Lung (tissue), 12 donors: ENCODE data around the gene PTPN13. TPM values are rescaled to one million over a fixed set of nuclear protein-coding genes. Genes with fewer than 3 reads are reported as not detected.

Source experiments
- ATAC-seq: fragments of 200-7000 bp; cut with Tn5 transposase; one replicate; pipeline ENCODE4 v1.9.1; 2020; ENCODE audit warnings: moderate number of reproducible peaks; ENCODE audit not compliant: insufficient read depth, low FRiP score
- DNase-seq, 3 donors: peaks; one replicate each; pipeline ENCODE4 v3.0.0-alpha.2; 2013 to 2017
- H3K27ac ChIP-seq, 2 donors: one replicate each; pipeline ENCODE4 v1.5.1; 2013; ENCODE audit warnings: mild to moderate bottlenecking in 2 of 2, moderate library complexity in 2 of 2, control low read depth in 1 of 2, inconsistent platforms in 1 of 2, low read depth in 1 of 2, low read length in 1 of 2
- H3K27me3 ChIP-seq, 3 donors: one replicate each; pipeline ENCODE4 v1.5.1; 2013; ENCODE audit warnings: low read length in 2 of 3; ENCODE audit not compliant: control insufficient read depth in 3 of 3, insufficient read depth in 3 of 3
- H3K36me3 ChIP-seq, 4 donors: one replicate each; pipeline ENCODE4 v1.5.1; 2013; ENCODE audit warnings: low read length in 4 of 4, mild to moderate bottlenecking in 1 of 4, moderate library complexity in 1 of 4; ENCODE audit not compliant: control insufficient read depth in 4 of 4, insufficient read depth in 4 of 4
- H3K4me1 ChIP-seq, 5 donors: one replicate each; pipeline ENCODE4 v1.5.1; 2013; ENCODE audit warnings: low read length in 5 of 5, mild to moderate bottlenecking in 2 of 5, moderate library complexity in 1 of 5; ENCODE audit not compliant: control insufficient read depth in 5 of 5, insufficient read depth in 5 of 5
- H3K4me3 ChIP-seq: one replicate; pipeline ENCODE4 v1.5.1; 2013; ENCODE audit warnings: mild to moderate bottlenecking, control low read depth, moderate library complexity
- H3K9ac ChIP-seq, 2 donors: one replicate each; pipeline ENCODE4 v1.5.1; 2013; ENCODE audit warnings: low read length in 2 of 2, control low read depth in 1 of 2; ENCODE audit not compliant: insufficient read depth in 1 of 2
- H3K9me3 ChIP-seq, 4 donors: one replicate each; pipeline ENCODE4 v1.5.1; 2013; ENCODE audit warnings: low read length in 3 of 4, mild to moderate bottlenecking in 1 of 4, moderate library complexity in 1 of 4; ENCODE audit not compliant: control insufficient read depth in 4 of 4, insufficient read depth in 3 of 4
- CTCF ChIP-seq: IDR thresholded peaks from 2 replicates; pipeline ENCODE4 v1.5.1; 2012; ENCODE audit warnings: mild to moderate bottlenecking; ENCODE audit errors: control extremely low read depth, extremely low read depth
- WGBS, 2 donors: extraction: QIAGEN DNeasy Blood & Tissue Kit; methylation state at CpG; one replicate each; pipeline ENCODE4 v1.1.7; 2013; 5-methylcytosine and 5-hydroxymethylcytosine counted together
- polyA plus RNA-seq, 2 donors: library from polyadenylated mRNA; stranded (reverse); fragments of 200-250 nt; gene quantifications; one replicate each; pipeline ENCODE4 v1.2.1, GENCODE V29; 2013
- total RNA-seq, 2 donors: library from RNA; depleted of rRNA in 1 of 2; stranded (reverse); fragments of >200 nt in 1 of 2; gene quantifications; one replicate each; pipeline ENCODE4 v1.2.1, GENCODE V29; 2014 to 2021
- donor health status: control.
- donor health status: control.
- donor health status: Bipolar disorder and iron deficiency.
- donor health status: healthy.
- donor health status: DM: yes; HTN: yes; CAD: no.

Gene PTPN13
- total and polyA plus RNA-seq, 4 donors = 8.3 to 95.0 (median 47.9) TPM

- no peaks in the 10 kb centered on the region for H3K4me1 ChIP-seq
- no peak for TF ChIP-seq CTCF
- H3K9me3 ChIP-seq = no peaks in the 10 kb centered on the region
- DNase-seq = no peak
- no peak overlapping the region for H3K4me3 ChIP-seq
- no peaks in the 10 kb centered on the region for H3K27me3 ChIP-seq
- H3K9ac ChIP-seq = no peak overlapping the region
- WGBS, 2 donors = 88 to 95% methylated on average over 2 of the region's 2 CpGs
- peaks cover 0 to 6% (median under 1%) of the 10 kb centered on the region in 4 donors for H3K36me3 ChIP-seq
- no peak for ATAC-seq
- H3K27ac ChIP-seq = no peak overlapping the region
Observed at GRCh38 chr4:86678796-86679195, 84.7 kb downstream of the PTPN13 start.

- 95 to 97% methylated on average over 2 of the region's 2 CpGs for WGBS, 2 donors
- Histone ChIP-seq H3K27me3 (no peaks in the 10 kb centered on the region), H3K27ac (no peak overlapping the region), H3K4me1 (no peaks in the 10 kb centered on the region), H3K4me3 (no peak overlapping the region), H3K9me3 (no peaks in the 10 kb centered on the region), H3K9ac (no peak overlapping the region), H3K36me3 (peaks cover 0 to 6% (median under 1%) of the 10 kb centered on the region in 4 donors)
- no peak for DNase-seq
- no peak for TF ChIP-seq CTCF
- ATAC-seq = no peak
Observed at GRCh38 chr4:86679441-86679840, 85.3 kb downstream of the PTPN13 start.

GRCh38 chr4:86683167-86683566, 89.1 kb downstream of the PTPN13 start:
- H3K9me3 ChIP-seq = no peaks in the 10 kb centered on the region
- no peak for TF ChIP-seq CTCF
- H3K4me3 ChIP-seq = no peak overlapping the region
- H3K9ac ChIP-seq = no peak overlapping the region
- no peak overlapping the region for H3K27ac ChIP-seq
- 84 to 95% methylated on average over 2 of the region's 2 CpGs for WGBS, 2 donors
- no peaks in the 10 kb centered on the region for H3K27me3 ChIP-seq
- ATAC-seq (no peak), DNase-seq (no peak)
- H3K36me3 ChIP-seq = peaks cover 0 to 6% (median under 1%) of the 10 kb centered on the region in 4 donors
- no peaks in the 10 kb centered on the region for H3K4me1 ChIP-seq

GRCh38 chr4:86683983-86684382, 89.9 kb downstream of the PTPN13 start:
- ATAC-seq (no peak), DNase-seq (no peak)
- Histone ChIP-seq H3K4me1 (no peaks in the 10 kb centered on the region), H3K27ac (no peak overlapping the region), H3K36me3 (peaks cover 0 to 6% (median under 1%) of the 10 kb centered on the region in 4 donors), H3K9me3 (no peaks in the 10 kb centered on the region), H3K4me3 (no peak overlapping the region), H3K27me3 (no peaks in the 10 kb centered on the region), H3K9ac (no peak overlapping the region)
- WGBS, 2 donors = 93 to 94% methylated on average over 2 of the region's 2 CpGs
- TF ChIP-seq CTCF = no peak
